OCI-LY3 (cell line): ENCODE measurements around the gene HUNK.

Experiments used
- CTCF ChIP-seq: fragments of 200-600, 300-600 bp; sonication (generic); IDR thresholded peaks from 2 replicates; pipeline ENCODE4 v1.5.1; 2014; ENCODE audit warnings: antibody characterized with exemption, low read length, low read depth
- EZH2phosphoT487 ChIP-seq: fragments of 200-600 bp; shearing (Covaris generic); IDR thresholded peaks from 2 replicates; pipeline ENCODE4 v1.6.1; 2018; ENCODE audit warnings: antibody characterized with exemption, mixed run types, low read depth

DNA sequence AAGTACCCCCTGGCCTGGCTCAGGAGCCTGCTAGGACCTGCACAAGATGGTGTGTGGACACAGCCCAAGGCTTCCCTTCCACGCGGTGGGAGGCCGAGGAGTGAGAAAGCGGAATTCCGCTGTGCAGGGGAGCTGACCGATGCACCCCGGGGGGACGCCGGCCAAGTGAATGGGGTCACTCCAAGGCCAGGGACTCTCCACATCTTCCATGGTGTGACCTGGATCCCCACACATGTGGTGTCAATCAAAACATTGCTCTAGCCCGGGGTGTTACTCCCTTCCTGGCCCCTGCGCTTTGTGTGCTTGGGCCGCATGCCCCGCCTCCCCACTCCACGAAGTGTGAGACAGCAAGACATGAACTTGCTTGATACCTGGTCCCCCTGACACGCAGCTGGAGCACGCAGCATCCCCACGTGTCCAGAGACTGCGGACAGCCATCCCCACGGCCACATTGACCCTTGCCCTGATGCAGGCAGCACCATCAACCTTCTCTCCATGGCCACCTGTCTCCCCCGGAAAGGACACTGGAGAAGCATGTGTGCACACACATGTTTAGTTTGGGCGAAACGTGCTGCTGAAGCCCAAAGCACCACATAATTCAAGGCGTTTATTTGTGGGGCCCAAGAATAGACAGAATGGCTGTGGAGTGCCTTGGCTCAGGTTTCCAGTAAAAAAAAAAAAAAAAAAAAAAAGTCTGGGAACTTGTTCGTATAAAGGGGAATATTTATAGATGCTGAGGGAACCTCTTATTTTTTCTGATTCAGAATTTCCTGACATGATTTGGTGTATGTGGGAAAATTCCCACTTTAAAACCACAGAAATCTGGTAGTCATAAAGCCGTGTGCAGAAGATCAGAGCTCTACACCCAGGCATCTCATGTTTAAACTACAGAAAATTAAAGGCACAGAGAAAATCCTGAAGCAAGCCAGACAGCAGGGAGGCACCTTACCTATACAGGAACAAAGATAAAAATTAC, 171.7 kb downstream of the HUNK start:
- TF ChIP-seq CTCF (no peak), EZH2phosphoT487 (no peak)
